H1 (cell line): Measurements from ENCODE around the gene DCTN3. TPM values are rescaled to one million over a fixed set of nuclear protein-coding genes. Genes with fewer than 3 reads are reported as not detected.
A peak's percentile ranks its signal among the peaks of the same experiment; 100 is the strongest.

Experiments used
- E2F6 ChIP-seq: IDR thresholded peaks from 2 replicates; pipeline ENCODE4 v1.6.1; 2012; ENCODE audit warnings: inconsistent platforms
- PHF8 ChIP-seq: fragments of 200-600 bp; sonication (generic); conservative IDR thresholded peaks from 2 replicates; pipeline ENCODE4 v1.7.1; 2012; ENCODE audit warnings: low read depth, mild to moderate bottlenecking, inconsistent platforms, low read length, moderate library complexity
- POLR2A ChIP-seq, 2 experiments: IDR thresholded peaks; 1 replicate in 1 of 2; 2 replicates in 1 of 2; pipeline ENCODE4 v1.6.1; 2011; ENCODE audit warnings: low read depth in 2 of 2, low read length in 2 of 2, mild to moderate bottlenecking in 2 of 2; ENCODE audit errors: control extremely low read depth in 1 of 2
- POU5F1 ChIP-seq: IDR thresholded peaks from 2 replicates; pipeline ENCODE4 v1.6.1; 2011; ENCODE audit warnings: low read depth, mild to moderate bottlenecking, low read length, moderate library complexity
- polyA plus RNA-seq, 7 experiments: library from polyadenylated mRNA; depleted of rRNA in 3 of 7; stranded (reverse) in 5 of 7; unstranded in 2 of 7; fragments of >200 nt in 5 of 7; fragments of 200-250 nt in 2 of 7; gene quantifications; 1 replicate in 5 of 7; 2 replicates in 1 of 7; 4 replicates in 1 of 7; pipeline versions ENCODE4 v1.2.1 to v1.2.3, GENCODE V29; 2011 to 2013; ENCODE audit warnings: missing spikeins in 2 of 7, mixed read lengths in 2 of 7
- total RNA-seq: library from RNA; stranded (reverse); fragmentation: NEBNext Ultra II Directional; extraction: Animal tissue kit (Norgen Biotek cat#: 25700); gene quantifications from 2 replicates; pipeline ENCODE4 v1.2.1, GENCODE V29; 2021

DCTN3 gene
- total and polyA plus RNA-seq, 2 of the 8 experiments (the other 6 are each of a cell fraction or from before 2014, with no cell fraction given), result 25.6 to 39.2 TPM

DNA sequence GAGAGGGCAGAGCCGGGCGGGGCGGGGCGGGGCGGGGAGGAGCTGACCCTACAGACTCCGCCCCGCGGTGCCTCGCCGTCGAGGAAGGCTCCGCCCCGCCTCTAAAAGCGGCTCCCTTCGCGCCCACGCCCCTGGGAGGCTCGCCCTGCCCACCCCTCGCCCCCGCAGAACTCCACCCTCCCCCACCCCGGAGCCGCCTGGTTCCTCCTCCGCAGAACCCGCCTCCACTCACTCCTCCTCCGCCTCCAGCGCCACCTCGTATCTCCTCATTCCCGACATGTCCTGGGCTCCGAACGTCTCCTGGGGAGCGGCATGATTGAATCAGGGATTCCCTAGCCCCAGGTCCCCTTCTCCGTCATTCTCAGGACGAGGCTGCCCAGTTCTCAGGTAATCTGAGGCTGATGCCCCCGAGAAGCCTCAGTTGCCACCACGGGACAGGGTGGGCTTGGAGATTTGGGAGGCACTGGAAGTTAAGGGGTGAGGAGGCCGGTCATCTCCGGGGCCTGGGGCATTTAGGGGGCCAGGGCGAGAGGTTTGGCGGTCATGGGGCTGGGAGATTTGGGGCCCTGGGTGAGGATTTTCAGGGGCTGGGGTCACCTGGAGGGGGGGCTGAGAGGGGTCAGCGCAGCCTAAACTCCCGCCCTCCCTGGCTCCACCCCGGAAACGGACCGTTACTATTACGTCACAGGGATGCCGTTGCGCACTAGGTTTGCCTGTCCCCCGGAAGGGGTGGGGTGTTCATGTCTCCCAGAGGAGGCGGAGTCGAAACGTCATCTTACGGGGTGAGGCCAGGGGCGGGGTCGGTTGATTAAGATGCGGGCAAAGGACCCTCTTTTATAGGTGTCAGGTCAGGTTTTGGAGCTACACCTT lies 45.3 kb upstream of the DCTN3 start (continued):
- TF ChIP-seq E2F6 (no peak), PHF8 (peak; percentile 80), POU5F1 (no peak), POLR2A (IDR thresholded peaks at IDR 0.05; ENCODE audit: control extremely low read depth in 1 of 2, low read depth in 2 of 2, low read length in 2 of 2) (peak in 1 of 2 experiments; percentile 83; a peak in 2 of 3 replicates)
